NB4 (cell line): ENCODE measurements around the gene RERE.

Experiments
- DNase-seq: peaks from one replicate; pipeline ENCODE4 v3.0.0; 2010; ENCODE audit warnings: low read depth
- H3K4me3 ChIP-seq: one replicate; pipeline ENCODE4 v1.5.1; 2011; ENCODE audit warnings: mild to moderate bottlenecking, low read depth, low read length, moderate library complexity
- MAX ChIP-seq: IDR thresholded peaks from 2 replicates; pipeline ENCODE4 v1.6.1; 2011; ENCODE audit warnings: low read depth, low read length
- MYC ChIP-seq: IDR thresholded peaks from 2 replicates; pipeline ENCODE4 v1.6.1; 2011; ENCODE audit warnings: low read depth, low read length
- POLR2A ChIP-seq: IDR thresholded peaks from 2 replicates; pipeline ENCODE4 v1.6.1; 2011; ENCODE audit warnings: mild to moderate bottlenecking; ENCODE audit not compliant: insufficient read length; ENCODE audit errors: extremely low read depth
- TF ChIP-seq, protein P1 (sequence below): IDR thresholded peaks from one replicate; pipeline ENCODE4 v1.5.1; 2012; ENCODE audit warnings: low read depth, low read length

RERE gene

DNA sequence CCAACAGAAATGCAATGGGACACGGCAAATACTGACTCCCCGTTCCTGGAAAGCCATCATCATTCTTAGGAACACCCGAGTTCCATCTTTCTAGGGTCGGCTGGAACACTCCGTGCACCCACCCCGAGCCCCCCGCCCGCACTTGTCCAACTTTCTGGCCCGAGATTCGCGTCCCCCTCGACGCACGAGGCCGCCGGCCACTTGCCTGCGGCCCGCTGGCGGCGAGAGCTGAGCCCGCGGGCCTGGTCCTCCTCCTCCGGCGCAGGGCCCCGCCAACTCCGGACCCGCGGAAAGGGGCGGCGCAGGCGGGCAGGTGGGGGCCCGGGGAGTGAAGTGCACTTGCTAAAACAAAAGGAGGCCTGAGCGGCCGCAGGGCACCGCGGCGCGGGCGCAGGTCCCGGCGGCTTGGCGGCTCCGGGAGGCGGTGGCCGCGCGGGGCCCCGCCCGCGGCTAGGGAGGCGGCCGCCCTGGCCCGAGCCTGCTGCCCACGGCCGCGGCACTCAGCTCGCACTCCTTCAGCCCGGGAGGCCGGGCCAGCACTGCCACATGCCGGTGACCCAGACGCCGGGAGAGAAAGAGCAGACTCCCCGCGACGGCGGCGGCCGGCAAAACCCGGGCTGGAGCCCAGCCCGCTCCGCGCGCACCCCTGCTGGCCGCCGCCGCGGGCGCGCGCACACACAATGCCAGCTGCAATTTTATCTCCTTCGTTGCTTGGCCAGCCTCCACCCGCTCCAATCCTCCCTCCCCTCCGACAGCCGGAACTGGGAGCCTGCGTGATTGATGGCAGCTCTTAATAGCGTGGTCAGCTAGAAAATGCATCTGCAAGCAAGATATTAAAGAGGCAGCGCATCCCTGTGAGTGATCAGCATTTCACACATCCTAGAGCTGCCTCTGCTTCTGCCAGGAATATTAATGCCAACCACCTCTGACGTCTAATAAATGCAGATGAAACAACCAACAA is 114.3 kb downstream of the RERE start:
- peak overlapping the region; percentile 70 for H3K4me3 ChIP-seq
- DNase-seq, result peak; percentile 90
- TF ChIP-seq MAX (0 out of 2 replicates have a peak, but pooled peaks have one; percentile 23), MYC (peak; percentile 84), POLR2A (peak; percentile 59)
- TF ChIP-seq, protein P1, sequence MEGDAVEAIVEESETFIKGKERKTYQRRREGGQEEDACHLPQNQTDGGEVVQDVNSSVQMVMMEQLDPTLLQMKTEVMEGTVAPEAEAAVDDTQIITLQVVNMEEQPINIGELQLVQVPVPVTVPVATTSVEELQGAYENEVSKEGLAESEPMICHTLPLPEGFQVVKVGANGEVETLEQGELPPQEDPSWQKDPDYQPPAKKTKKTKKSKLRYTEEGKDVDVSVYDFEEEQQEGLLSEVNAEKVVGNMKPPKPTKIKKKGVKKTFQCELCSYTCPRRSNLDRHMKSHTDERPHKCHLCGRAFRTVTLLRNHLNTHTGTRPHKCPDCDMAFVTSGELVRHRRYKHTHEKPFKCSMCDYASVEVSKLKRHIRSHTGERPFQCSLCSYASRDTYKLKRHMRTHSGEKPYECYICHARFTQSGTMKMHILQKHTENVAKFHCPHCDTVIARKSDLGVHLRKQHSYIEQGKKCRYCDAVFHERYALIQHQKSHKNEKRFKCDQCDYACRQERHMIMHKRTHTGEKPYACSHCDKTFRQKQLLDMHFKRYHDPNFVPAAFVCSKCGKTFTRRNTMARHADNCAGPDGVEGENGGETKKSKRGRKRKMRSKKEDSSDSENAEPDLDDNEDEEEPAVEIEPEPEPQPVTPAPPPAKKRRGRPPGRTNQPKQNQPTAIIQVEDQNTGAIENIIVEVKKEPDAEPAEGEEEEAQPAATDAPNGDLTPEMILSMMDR, result no peak

GRCh38 chr1:8702472-8702849 is 115.0 kb downstream of the RERE start:
- peak; percentile 16 for DNase-seq
- H3K4me3 ChIP-seq, result peak overlapping the region; percentile 70
- TF ChIP-seq POLR2A, result no peak
- TF ChIP-seq, protein P1, result no peak

- TF ChIP-seq, protein P1, result no peak
- TF ChIP-seq POLR2A (no peak), MYC (no peak), MAX (no peak)
- DNase-seq, result peak; percentile 48
- peak overlapping the region; percentile 70 for H3K4me3 ChIP-seq
Observed at GRCh38 chr1:8701794-8702471, 115.5 kb downstream of the RERE start.

DNA sequence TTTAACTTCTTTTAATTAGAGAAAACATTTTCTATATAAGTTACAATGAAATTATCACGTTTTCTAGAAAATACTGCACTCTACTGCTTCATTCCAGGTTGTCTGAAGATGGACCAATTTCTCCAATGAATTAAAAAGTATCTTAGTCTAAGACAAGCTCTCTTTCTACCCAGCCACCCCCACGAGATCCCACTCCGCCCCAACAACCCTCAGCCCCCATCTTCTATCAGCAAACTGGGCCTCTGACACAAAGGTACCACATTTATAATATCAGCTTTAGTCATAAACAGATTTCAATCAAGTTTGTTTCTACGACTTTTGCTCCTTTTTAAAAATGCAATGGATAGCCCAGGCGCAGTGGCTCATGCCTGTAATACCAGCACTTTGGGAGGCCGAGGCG is 117.8 kb downstream of the RERE start:
- no peak overlapping the region for H3K4me3 ChIP-seq

GRCh38 chr1:8698937-8699447 is 118.4 kb downstream of the RERE start:
- no peak for TF ChIP-seq MAX
- TF ChIP-seq POLR2A, result no peak
- TF ChIP-seq, protein P1, result no peak
- TF ChIP-seq MYC, result no peak
- H3K4me3 ChIP-seq, result no peak overlapping the region
- DNase-seq, result no peak

More for the DNA sequence above, 117.8 kb downstream of the RERE start:
- TF ChIP-seq MYC (no peak), POLR2A (no peak)
- TF ChIP-seq, protein P1, result no peak
- DNase-seq, result no peak
